Stimulated activated CD8-positive, alpha-beta memory T cell treated with anti-CD3 and anti-CD28 coated beads, Interleukin-7, amount 100 ng/mL, for 4 hours (primary cell): ENCODE data around the gene TPBGL.
A peak's percentile ranks its signal among the peaks of the same experiment; 100 is the strongest.

Experiments used
- DNase-seq, 2 donors: peaks; one replicate each; pipeline ENCODE4 v3.0.0-alpha.2; 2020; ENCODE audit warnings: low read depth in 2 of 2

The TPBGL gene

GRCh38 chr11:75240311-75241035 is at the start of gene TPBGL:
TPBGL (plus strand) TSS chr11:75240774; CDS start chr11:75241050, 276 bp downstream.
- peak in 1 of 2 donors; percentile 48 for DNase-seq

GRCh38 chr11:75191330-75191717 is 49.2 kb upstream of the TPBGL start:
- no peak for DNase-seq

GRCh38 chr11:75193271-75193670 is 47.3 kb upstream of the TPBGL start:
- DNase-seq = no peak

DNA sequence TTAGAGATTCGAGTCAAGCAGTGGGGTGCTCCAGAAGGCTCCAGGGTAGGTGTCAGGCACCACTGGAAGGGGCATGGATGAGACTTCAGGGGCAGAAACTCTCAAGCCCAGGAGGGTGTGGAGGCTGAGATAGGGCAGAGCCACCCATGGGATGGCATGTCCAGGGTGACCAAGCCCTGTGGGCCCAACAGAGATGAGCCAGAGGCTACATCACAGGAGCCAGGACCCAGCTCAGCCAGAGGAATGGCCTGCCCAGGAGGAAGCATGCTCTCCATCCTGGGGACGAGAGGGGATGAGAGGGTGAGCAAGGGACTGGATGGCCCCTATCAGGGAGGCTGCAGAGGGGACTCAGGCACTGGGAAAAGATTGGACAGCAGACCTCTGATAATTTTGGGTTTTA is 46.9 kb upstream of the TPBGL start:
- DNase-seq = no peak

DNA sequence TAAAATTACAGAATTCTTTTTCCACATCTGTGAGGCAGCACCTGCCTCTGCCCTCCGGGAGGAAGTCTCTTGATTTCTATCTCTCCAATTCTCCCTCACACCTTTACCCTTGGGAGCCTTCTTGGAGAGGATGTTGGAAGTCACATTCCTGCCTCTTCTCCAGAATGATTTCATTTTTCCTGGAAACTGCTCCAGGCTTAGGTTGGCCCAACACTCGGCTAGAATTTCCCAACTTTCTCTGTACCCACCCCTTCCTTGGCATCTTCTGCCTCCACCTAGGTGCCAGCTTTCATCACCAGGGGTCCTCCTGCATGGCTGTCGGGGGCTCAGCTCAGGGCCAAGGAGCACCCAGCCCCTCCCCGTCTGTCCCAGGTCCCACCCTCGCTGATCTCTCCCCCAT is 46.4 kb upstream of the TPBGL start:
- no peak for DNase-seq

- no peak for DNase-seq
Observed at GRCh38 chr11:75195167-75195962, 45.2 kb upstream of the TPBGL start.

GRCh38 chr11:75196426-75196825 is 44.1 kb upstream of the TPBGL start:
- DNase-seq = no peak

- DNase-seq = no peak
Observed at GRCh38 chr11:75197512-75198277, 42.9 kb upstream of the TPBGL start.

GRCh38 chr11:75198278-75198973 is 42.1 kb upstream of the TPBGL start:
- DNase-seq = no peak

- DNase-seq = no peak
Observed at GRCh38 chr11:75199412-75199955, 41.1 kb upstream of the TPBGL start.

DNA sequence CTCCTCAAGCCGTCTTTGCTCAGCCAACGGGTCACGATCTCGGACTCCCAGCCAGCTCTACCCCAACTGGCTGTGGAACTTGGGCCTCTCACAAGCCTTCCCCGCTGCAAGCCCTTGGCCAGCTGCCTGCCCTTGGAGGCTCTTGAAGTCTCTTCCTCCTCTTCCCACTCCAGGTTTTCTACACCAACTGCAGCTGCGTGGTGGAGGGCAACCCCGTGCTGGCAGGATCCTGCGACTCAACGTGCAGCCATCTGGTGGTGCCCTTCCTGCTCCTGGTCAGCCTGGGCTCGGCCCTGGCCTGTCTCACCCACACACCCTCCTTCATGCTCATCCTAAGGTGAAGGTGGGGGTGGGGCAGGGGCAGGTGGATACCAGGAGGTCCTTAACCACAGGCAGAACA is 40.5 kb upstream of the TPBGL start:
- no peak for DNase-seq

GRCh38 chr11:75200531-75200930 is 40.0 kb upstream of the TPBGL start:
- DNase-seq = no peak

DNA sequence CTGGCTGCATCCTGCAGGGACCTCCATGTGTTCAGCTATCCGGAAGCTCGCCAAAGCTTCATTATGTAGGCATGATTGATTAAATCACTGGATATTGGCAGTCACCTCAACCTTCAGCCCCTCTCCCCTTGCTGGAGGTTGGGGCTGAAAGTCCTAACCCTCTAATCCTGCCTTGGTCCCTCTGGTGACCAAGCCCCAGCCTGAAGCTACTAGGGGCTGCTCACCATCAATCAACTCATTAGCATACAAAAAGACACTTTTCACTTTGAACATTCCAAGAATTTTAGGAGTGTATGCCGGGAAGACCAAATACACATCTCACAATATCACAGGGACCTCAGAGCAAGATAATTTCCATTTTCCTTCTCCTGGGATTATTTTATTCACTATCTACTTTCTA is 38.8 kb upstream of the TPBGL start:
- no peak for DNase-seq

DNA sequence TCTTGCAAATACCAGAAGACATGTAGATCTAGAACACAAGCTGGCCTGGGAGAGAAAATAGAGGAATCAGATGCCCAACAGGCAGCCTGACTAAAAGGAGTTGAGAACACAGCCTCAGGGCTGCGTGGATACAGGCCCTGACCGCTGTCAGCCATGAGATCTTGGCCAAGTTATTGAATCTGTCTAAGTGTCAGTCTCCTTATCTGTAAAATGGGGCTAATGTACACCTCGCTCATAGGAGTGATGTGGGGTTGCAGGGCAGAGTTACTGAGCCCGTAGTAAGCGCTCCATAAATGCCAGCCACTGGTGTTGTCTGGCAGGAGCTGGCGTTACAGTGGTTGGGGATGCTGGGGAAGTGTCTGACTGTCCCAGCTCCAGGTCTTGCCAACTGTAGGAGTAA is 38.4 kb upstream of the TPBGL start:
- DNase-seq = no peak

DNA sequence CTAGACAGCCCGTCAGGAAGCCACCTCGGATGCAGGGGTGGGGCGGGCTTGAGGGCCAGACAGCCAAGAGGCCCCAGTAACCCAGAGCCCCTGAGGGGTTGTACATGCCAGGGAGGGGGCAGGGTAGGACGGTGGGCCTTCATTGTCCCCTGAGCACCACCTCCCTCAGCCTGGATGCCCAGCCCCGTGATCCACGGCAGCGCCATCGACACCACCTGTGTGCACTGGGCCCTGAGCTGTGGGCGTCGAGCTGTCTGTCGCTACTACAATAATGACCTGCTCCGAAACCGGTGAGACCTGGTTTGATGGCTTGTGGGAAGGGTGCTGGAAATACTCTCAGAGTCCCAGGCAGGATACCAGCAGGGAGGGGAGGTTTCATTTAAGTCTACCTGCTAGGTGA is 37.4 kb upstream of the TPBGL start:
- DNase-seq = no peak

- DNase-seq = no peak
Observed at GRCh38 chr11:75203641-75204011, 36.9 kb upstream of the TPBGL start.

GRCh38 chr11:75204012-75204674 is 36.4 kb upstream of the TPBGL start:
- no peak for DNase-seq

DNA sequence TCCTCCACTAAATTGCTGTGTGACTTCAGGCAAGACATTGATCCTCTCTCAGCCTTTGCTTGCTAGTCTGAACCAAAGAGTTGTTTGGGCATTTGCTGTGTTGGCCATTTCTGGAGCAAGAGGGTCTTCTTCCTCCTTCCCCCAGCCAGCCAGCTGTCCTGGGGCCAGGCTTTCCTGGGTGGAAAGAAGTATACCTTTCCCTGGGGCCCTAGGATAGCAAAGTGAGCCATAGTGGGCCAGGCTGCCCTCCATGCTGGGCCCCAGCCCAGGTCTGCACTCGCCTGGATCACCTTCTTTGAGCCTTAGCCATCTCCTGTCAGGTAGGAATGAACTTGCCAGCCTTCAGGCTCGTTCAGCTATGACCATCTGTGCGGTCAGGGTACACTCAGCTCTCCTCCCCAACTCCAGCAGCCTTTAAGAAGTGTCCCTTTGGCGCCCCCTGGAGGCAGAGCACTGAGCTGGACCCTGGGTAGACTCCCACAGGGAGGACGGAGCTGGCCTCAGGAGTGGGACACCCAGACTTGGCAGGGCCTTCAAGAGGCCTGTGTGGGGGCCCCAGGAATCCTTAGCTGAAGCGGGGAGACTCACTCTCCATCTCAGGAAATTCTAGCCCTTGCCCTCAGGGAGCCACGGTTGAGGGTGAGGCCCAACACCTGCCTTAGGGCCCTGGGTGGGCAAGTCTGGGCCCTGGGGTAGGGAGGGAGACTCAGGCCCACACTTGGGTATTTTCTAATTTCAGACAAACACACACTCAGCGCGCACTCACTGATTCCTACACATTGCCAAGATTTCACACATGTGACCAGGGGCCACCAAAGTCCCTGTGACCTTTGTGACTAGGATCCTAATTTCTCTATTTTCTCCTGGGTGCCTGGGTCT is 35.6 kb upstream of the TPBGL start:
- DNase-seq = peak; percentile 63

DNA sequence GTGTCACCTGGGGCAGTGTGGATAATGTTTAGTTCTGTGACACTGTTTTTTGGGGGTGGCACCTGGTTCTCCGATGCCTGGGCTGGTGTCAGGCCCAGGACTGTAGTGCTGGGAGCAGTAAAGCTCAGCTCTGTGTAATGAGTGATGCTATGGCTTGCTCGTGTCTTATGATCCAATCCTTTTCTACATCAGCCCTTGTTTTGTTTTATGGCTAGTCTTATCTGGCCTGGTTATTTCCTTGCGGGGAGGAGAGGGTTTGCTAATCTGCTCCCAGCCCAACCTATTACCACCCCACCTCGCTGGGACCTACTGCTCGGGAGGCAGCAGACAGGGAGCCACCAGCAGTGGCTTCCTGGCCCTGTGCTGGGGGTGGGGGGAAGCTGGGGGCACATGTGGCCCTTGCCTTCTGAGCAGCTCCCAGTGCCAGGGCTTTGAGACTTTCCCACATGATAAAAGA is 35.0 kb upstream of the TPBGL start:
- no peak for DNase-seq

GRCh38 chr11:75208446-75208845 is 32.1 kb upstream of the TPBGL start:
- no peak for DNase-seq
